ENCODE measurements around the gene PPP3CA.
A peak's percentile ranks its signal among the peaks of the same experiment; 100 is the strongest.
"Not testable (repeated sequence)": the region's sequence is repeated elsewhere in the genome, so short reads cannot be mapped to it uniquely, and the experiment has no call there.

The PPP3CA gene

GRCh38 chr4:101025755-101026154 lies 321.6 kb downstream of the PPP3CA start:
- no peak for FAIRE-seq
- DNase-seq (ENCODE audit: insufficient read length, low spot score) = no peak
- no peak for TF ChIP-seq POLR2A (IDR thresholded peaks at IDR 0.05; ENCODE audit: low read depth, low read length)

GRCh38 chr4:101022151-101023024 lies 324.9 kb downstream of the PPP3CA start:
- FAIRE-seq (no peak), DNase-seq (ENCODE audit: insufficient read length, low spot score) (no peak)
- no peak for TF ChIP-seq POLR2A (IDR thresholded peaks at IDR 0.05; ENCODE audit: low read depth, low read length)

GRCh38 chr4:101020956-101021355 lies 326.4 kb downstream of the PPP3CA start:
- no peak for TF ChIP-seq POLR2A (IDR thresholded peaks at IDR 0.05; ENCODE audit: low read depth, low read length)
- DNase-seq (ENCODE audit: insufficient read length, low spot score) (no peak), FAIRE-seq (peak; percentile 60)

- TF ChIP-seq POLR2A (IDR thresholded peaks at IDR 0.05; ENCODE audit: low read depth, low read length) = no peak
- FAIRE-seq = no peak
- no peak for DNase-seq (ENCODE audit: insufficient read length, low spot score)
Observed at GRCh38 chr4:101019941-101020401, 327.4 kb downstream of the PPP3CA start.

- FAIRE-seq = no peak
- no peak for DNase-seq (ENCODE audit: insufficient read length, low spot score)
- no peak for TF ChIP-seq POLR2A (IDR thresholded peaks at IDR 0.05; ENCODE audit: low read depth, low read length)
Observed at GRCh38 chr4:101019313-101019712, 328.0 kb downstream of the PPP3CA start.

GRCh38 chr4:101018836-101019235 lies 328.5 kb downstream of the PPP3CA start:
- no peak for DNase-seq (ENCODE audit: insufficient read length, low spot score)
- FAIRE-seq = no peak
- no peak for TF ChIP-seq POLR2A (IDR thresholded peaks at IDR 0.05; ENCODE audit: low read depth, low read length)

GRCh38 chr4:101014417-101014816 lies 332.9 kb downstream of the PPP3CA start:
- FAIRE-seq = no peak
- no peak for DNase-seq (ENCODE audit: insufficient read length, low spot score)
- TF ChIP-seq POLR2A (IDR thresholded peaks at IDR 0.05; ENCODE audit: low read depth, low read length) = no peak

GRCh38 chr4:101010987-101011386 lies 336.3 kb downstream of the PPP3CA start:
- TF ChIP-seq POLR2A (IDR thresholded peaks at IDR 0.05; ENCODE audit: low read depth, low read length) = no peak
- no peak for DNase-seq (ENCODE audit: insufficient read length, low spot score)
- FAIRE-seq = no peak

GRCh38 chr4:101009471-101009870 lies 337.9 kb downstream of the PPP3CA start:
- no peak for FAIRE-seq
- no peak for TF ChIP-seq POLR2A (IDR thresholded peaks at IDR 0.05; ENCODE audit: low read depth, low read length)

GRCh38 chr4:101008503-101008902 lies 338.8 kb downstream of the PPP3CA start:
- FAIRE-seq = no peak
- no peak for DNase-seq (ENCODE audit: insufficient read length, low spot score)
- TF ChIP-seq POLR2A (IDR thresholded peaks at IDR 0.05; ENCODE audit: low read depth, low read length) = no peak

More at GRCh38 chr4:101009471-101009870, 337.9 kb downstream of the PPP3CA start:
- no peak for DNase-seq (ENCODE audit: insufficient read length, low spot score)

- DNase-seq (ENCODE audit: insufficient read length, low spot score) (no peak), FAIRE-seq (no peak)
- TF ChIP-seq POLR2A (IDR thresholded peaks at IDR 0.05; ENCODE audit: low read depth, low read length) = no peak
Observed at GRCh38 chr4:101005659-101006058, 341.7 kb downstream of the PPP3CA start.

- no peak for TF ChIP-seq POLR2A (IDR thresholded peaks at IDR 0.05; ENCODE audit: low read depth, low read length)
- FAIRE-seq (no peak), DNase-seq (ENCODE audit: insufficient read length, low spot score) (no peak)
Observed at GRCh38 chr4:101000496-101000895, 346.8 kb downstream of the PPP3CA start.

- DNase-seq (ENCODE audit: insufficient read length, low spot score) (no peak), FAIRE-seq (no peak)
- no peak for TF ChIP-seq POLR2A (IDR thresholded peaks at IDR 0.05; ENCODE audit: low read depth, low read length)
Observed at GRCh38 chr4:100995671-100996070, 351.7 kb downstream of the PPP3CA start.

GRCh38 chr4:100995002-100995401 lies 352.3 kb downstream of the PPP3CA start:
- not testable (repeated sequence) for FAIRE-seq; DNase-seq (ENCODE audit: insufficient read length, low spot score)

GRCh38 chr4:100991332-100992069 lies 355.8 kb downstream of the PPP3CA start:
- FAIRE-seq; DNase-seq (ENCODE audit: insufficient read length, low spot score): not testable (repeated sequence)
